ENCODE measurements around the gene OGT. TPM values are rescaled to one million over a fixed set of nuclear protein-coding genes. Genes with fewer than 3 reads are reported as not detected.
"Not testable (repeated sequence)": the region's sequence is repeated elsewhere in the genome, so short reads cannot be mapped to it uniquely, and the experiment has no call there.

OGT gene
- total RNA-seq, 4 donors from 2014 or later: 175 to 256 (median 231) TPM

GRCh38 chrX:71493111-71493613, 39.7 kb upstream of the OGT start:
- no peaks in the 10 kb centered on the region for H3K9me3 ChIP-seq
- H3K4me3 ChIP-seq: peak overlapping the region; percentile 44 to 61 (median 50)
- peak overlapping the region in 3 of 4 donors; percentile 59 to 75 (median 73) for H3K27ac ChIP-seq
- TF ChIP-seq CTCF (IDR thresholded peaks at IDR 0.05): no peak
- peak in 1 of 2 donors; percentile 53 for TF ChIP-seq EP300 (IDR thresholded peaks at IDR 0.05)
- TF ChIP-seq POLR2A (IDR thresholded peaks at IDR 0.05): no peak
- H3K36me3 ChIP-seq: no peaks in the 10 kb centered on the region
- no peaks in the 10 kb centered on the region for H3K4me1 ChIP-seq
- no peaks in the 10 kb centered on the region for H3K27me3 ChIP-seq
- WGBS, 2 donors: 19 to 58% methylated on average over 4 to 16 of the region's 16 CpGs
- DNase-seq (ENCODE audit: low spot score in 2 of 2): peak; percentile 14 to 69

- 59 to 64% methylated on average over 3 of the region's 3 CpGs for WGBS, 2 donors
- not testable (repeated sequence) for H3K27me3 ChIP-seq; H3K27ac ChIP-seq; H3K4me1 ChIP-seq; H3K9me3 ChIP-seq; H3K36me3 ChIP-seq; DNase-seq (ENCODE audit: low spot score in 2 of 2); H3K4me3 ChIP-seq
Observed at GRCh38 chrX:71495979-71496378, 36.9 kb upstream of the OGT start.

- WGBS, 2 donors: 70 to 79% methylated on average over 3 of the region's 3 CpGs
Observed at GRCh38 chrX:71496476-71496875, 36.4 kb upstream of the OGT start.

GRCh38 chrX:71502080-71502479, 30.8 kb upstream of the OGT start:
- H3K4me3 ChIP-seq; H3K9me3 ChIP-seq; H3K36me3 ChIP-seq; H3K27me3 ChIP-seq; H3K27ac ChIP-seq; DNase-seq (ENCODE audit: low spot score in 2 of 2); H3K4me1 ChIP-seq: not testable (repeated sequence)
- 86 to 98% methylated on average over 5 of the region's 5 CpGs for WGBS, 2 donors

More at GRCh38 chrX:71496476-71496875, 36.4 kb upstream of the OGT start:
- Histone ChIP-seq H3K27ac (no peak overlapping the region), H3K36me3 (no peaks in the 10 kb centered on the region), H3K27me3 (no peaks in the 10 kb centered on the region), H3K4me3 (no peak overlapping the region), H3K9me3 (no peaks in the 10 kb centered on the region), H3K4me1 (no peaks in the 10 kb centered on the region)
- TF ChIP-seq EP300 (IDR thresholded peaks at IDR 0.05) (no peak), POLR2A (IDR thresholded peaks at IDR 0.05) (no peak), CTCF (IDR thresholded peaks at IDR 0.05) (no peak)
- DNase-seq (ENCODE audit: low spot score in 2 of 2): no peak

- H3K4me1 ChIP-seq: no peaks in the 10 kb centered on the region
- no peak for TF ChIP-seq POLR2A (IDR thresholded peaks at IDR 0.05)
- no peak for TF ChIP-seq CTCF (IDR thresholded peaks at IDR 0.05)
- no peak for TF ChIP-seq EP300 (IDR thresholded peaks at IDR 0.05)
- 61% methylated on average over 1 of the region's 1 CpG; no CpG with 5 or more reads in 1 of the 2 donors for WGBS, 2 donors
- no peak overlapping the region for H3K4me3 ChIP-seq
- DNase-seq (ENCODE audit: low spot score in 2 of 2): no peak
- no peak overlapping the region for H3K27ac ChIP-seq
- no peaks in the 10 kb centered on the region for H3K9me3 ChIP-seq
- no peaks in the 10 kb centered on the region for H3K27me3 ChIP-seq
- no peaks in the 10 kb centered on the region for H3K36me3 ChIP-seq
Observed at GRCh38 chrX:71504346-71504745, 28.6 kb upstream of the OGT start.

- H3K4me1 ChIP-seq: no peaks in the 10 kb centered on the region
- TF ChIP-seq POLR2A (IDR thresholded peaks at IDR 0.05) (no peak), CTCF (IDR thresholded peaks at IDR 0.05) (no peak), EP300 (IDR thresholded peaks at IDR 0.05) (no peak)
- no peaks in the 10 kb centered on the region for H3K36me3 ChIP-seq
- no peaks in the 10 kb centered on the region for H3K9me3 ChIP-seq
- no peak overlapping the region for H3K27ac ChIP-seq
- no peaks in the 10 kb centered on the region for H3K27me3 ChIP-seq
- no peak overlapping the region for H3K4me3 ChIP-seq
- 88 to 91% methylated on average over 1 of the region's 1 CpG for WGBS, 2 donors
- DNase-seq (ENCODE audit: low spot score in 2 of 2): no peak
Observed at GRCh38 chrX:71509289-71509688, 23.6 kb upstream of the OGT start.

Data from tibial nerve (tissue), 4 donors.